Nephron progenitor cell (in vitro differentiated cells): ENCODE measurements around the gene GPR107.

Source experiments
- DNase-seq: peaks from one replicate; pipeline ENCODE4 v3.0.0; 2021
- H3K27ac Mint-ChIP-seq: 2 replicates; pipeline ENCODE4 v1.8.0; 2021; ENCODE audit warnings: mild to moderate bottlenecking, moderate library complexity, mixed read lengths
- H3K27me3 Mint-ChIP-seq: 2 replicates; pipeline ENCODE4 v1.8.0; 2021; ENCODE audit warnings: mild to moderate bottlenecking, low read depth, mixed read lengths; ENCODE audit not compliant: poor library complexity
- H3K36me3 Mint-ChIP-seq: 2 replicates; pipeline ENCODE4 v1.8.0; 2021; ENCODE audit warnings: low read depth, mixed read lengths
- H3K4me1 Mint-ChIP-seq: 2 replicates; pipeline ENCODE4 v1.8.0; 2021; ENCODE audit warnings: mixed read lengths
- H3K4me3 Mint-ChIP-seq: 2 replicates; pipeline ENCODE4 v1.8.0; 2021; ENCODE audit warnings: mild to moderate bottlenecking, moderate library complexity, mixed read lengths
- H3K9me3 Mint-ChIP-seq: 2 replicates; pipeline ENCODE4 v1.8.0; 2021; ENCODE audit warnings: mild to moderate bottlenecking, moderate library complexity, mixed read lengths
- TF ChIP-seq, protein P1 (sequence below): fragments of 200-600 bp; sonication (generic); IDR thresholded peaks from 2 replicates; pipeline ENCODE4 v1.5.0; 2021; ENCODE audit warnings: antibody characterized with exemption

GPR107 gene

DNA sequence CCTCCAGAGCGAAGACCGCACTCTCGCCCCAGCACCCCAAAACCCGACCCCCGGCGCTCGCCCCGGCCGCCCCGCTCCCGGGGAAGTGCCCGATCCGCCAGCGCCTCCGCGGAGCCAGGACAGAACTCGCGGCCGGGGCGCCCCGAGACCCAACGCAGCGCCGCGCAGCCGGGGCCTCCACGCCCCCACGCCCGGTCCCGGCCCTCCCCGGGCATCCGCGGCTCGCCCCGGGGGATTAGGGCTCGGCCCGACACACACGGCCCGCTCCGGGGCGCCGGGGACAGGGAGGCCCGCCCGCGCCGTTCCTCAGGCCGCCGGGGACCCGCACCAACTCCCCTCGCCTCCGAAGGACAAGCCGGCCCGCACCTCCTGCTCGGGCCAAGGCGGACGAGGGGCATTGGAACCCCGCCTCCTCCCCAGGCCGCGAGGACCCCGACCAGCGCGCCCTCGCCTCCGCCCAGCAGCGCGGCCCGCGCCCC lies 11.3 kb upstream of the GPR107 start:
- peaks cover 45% of the 10 kb centered on the region for H3K4me1 Mint-ChIP-seq
- H3K4me3 Mint-ChIP-seq, result peak overlapping the region; percentile 100
- no peaks in the 10 kb centered on the region for H3K36me3 Mint-ChIP-seq
- no peaks in the 10 kb centered on the region for H3K9me3 Mint-ChIP-seq
- TF ChIP-seq, protein P1, sequence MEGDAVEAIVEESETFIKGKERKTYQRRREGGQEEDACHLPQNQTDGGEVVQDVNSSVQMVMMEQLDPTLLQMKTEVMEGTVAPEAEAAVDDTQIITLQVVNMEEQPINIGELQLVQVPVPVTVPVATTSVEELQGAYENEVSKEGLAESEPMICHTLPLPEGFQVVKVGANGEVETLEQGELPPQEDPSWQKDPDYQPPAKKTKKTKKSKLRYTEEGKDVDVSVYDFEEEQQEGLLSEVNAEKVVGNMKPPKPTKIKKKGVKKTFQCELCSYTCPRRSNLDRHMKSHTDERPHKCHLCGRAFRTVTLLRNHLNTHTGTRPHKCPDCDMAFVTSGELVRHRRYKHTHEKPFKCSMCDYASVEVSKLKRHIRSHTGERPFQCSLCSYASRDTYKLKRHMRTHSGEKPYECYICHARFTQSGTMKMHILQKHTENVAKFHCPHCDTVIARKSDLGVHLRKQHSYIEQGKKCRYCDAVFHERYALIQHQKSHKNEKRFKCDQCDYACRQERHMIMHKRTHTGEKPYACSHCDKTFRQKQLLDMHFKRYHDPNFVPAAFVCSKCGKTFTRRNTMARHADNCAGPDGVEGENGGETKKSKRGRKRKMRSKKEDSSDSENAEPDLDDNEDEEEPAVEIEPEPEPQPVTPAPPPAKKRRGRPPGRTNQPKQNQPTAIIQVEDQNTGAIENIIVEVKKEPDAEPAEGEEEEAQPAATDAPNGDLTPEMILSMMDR, result no peak
- peak overlapping the region; percentile 91 for H3K27ac Mint-ChIP-seq
- peak; percentile 64 for DNase-seq
- peaks cover 24% of the 10 kb centered on the region for H3K27me3 Mint-ChIP-seq

DNA sequence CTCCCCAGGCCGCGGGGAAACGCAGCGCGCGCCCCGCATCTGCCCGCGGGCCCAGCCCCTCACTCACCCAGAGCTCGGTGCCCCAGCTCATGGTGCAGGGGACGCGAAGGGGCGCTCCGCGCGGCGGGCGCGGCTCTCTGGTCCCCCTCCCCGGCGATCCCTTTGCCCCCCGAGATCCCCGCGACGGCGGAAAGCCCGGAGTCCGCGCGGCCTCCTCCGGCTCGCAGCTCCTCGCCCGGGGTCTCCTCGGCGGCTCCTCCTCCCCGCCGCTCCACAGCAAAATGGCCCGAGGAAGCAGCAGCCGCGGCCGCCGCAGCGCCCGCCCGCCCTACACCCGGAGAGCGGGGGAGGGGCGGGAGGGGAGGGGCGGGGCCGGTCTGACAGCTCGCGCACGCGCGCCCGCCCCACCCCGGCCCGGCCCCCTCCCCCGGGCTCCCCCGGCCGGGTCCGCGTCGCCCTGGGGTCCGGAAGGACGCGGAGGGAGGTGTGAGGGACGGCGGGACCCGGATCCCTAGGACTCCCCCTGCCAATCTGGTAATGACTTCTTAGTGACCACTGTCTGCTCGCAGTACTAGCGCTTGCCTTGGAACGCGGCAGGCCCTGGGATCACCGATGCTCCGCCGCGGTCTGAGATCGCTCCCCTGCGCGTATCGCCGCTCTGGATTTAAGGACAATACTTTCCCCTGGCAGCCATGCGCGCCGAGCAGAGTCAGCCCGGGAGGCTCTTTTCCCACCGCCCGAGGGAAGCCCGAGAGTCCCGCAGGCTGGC lies 10.6 kb upstream of the GPR107 start, which contains the start of gene FNBP1:
FNBP1 (minus strand) TSS at position 305 of the 769 bp plus-strand sequence; CDS start at position 91, 214 bp downstream.
- Mint-ChIP-seq H3K9me3 (no peaks in the 10 kb centered on the region), H3K36me3 (no peaks in the 10 kb centered on the region), H3K27ac (peak within 1 kb of the TSS; percentile 96), H3K27me3 (peaks cover 24% of the 10 kb centered on the region), H3K4me1 (peaks cover 45% of the 10 kb centered on the region), H3K4me3 (peak within 1 kb of the TSS; percentile 100)
- TF ChIP-seq, protein P1, result no peak
- peak; percentile 83 for DNase-seq

DNA sequence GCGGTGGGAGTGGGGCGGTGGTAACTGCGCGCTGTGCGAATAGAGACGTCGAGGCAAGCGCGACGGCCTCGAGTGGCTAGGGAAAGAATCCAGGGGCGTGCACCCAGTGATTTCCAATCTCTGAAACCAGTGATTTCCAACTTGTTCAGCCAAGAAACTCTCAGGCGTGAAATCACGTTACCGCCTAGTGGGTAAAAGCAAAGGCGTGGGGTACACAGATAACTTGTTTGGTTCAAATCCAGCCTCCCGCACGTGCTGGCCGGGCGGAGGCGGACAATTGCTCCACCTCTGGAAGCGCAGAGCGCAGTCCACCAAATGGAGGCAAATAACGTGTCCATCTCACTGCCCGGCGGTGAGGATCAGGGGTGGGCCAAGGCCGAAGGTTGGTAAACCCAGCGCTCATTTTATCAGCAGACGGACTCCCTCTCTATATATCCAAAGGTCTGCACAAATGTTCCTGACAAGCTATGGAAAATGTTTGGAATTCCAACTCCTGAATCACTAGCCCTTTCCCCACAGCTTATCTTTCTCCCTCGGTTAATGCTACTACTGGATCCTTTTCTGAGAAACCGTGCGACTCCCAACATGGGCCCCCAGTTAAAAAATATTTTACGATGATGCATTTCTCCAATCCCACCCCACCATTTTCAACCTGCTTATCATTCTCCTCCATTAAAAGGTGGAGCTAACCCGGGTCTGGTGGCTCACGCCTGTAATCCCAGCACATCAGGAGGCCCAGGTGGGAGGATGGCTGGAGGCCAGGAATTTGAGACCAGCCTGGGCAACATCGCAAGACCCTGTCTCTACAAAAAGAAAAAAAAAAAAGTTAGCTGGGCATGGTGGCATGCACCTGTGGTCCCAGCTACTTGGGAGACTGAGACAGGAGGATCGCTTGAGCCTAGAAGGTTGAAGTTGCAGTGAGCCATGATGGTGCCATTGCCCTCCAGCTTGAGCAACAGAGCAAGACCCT lies 9.8 kb upstream of the GPR107 start:
- peaks cover 45% of the 10 kb centered on the region for H3K4me1 Mint-ChIP-seq
- H3K27ac Mint-ChIP-seq, result peak overlapping the region; percentile 96
- H3K27me3 Mint-ChIP-seq, result peaks cover 24% of the 10 kb centered on the region
- peak overlapping the region; percentile 89 for H3K4me3 Mint-ChIP-seq
- TF ChIP-seq, protein P1, result no peak
- H3K9me3 Mint-ChIP-seq, result no peaks in the 10 kb centered on the region
- no peaks in the 10 kb centered on the region for H3K36me3 Mint-ChIP-seq
- DNase-seq, result peak; percentile 25

DNA sequence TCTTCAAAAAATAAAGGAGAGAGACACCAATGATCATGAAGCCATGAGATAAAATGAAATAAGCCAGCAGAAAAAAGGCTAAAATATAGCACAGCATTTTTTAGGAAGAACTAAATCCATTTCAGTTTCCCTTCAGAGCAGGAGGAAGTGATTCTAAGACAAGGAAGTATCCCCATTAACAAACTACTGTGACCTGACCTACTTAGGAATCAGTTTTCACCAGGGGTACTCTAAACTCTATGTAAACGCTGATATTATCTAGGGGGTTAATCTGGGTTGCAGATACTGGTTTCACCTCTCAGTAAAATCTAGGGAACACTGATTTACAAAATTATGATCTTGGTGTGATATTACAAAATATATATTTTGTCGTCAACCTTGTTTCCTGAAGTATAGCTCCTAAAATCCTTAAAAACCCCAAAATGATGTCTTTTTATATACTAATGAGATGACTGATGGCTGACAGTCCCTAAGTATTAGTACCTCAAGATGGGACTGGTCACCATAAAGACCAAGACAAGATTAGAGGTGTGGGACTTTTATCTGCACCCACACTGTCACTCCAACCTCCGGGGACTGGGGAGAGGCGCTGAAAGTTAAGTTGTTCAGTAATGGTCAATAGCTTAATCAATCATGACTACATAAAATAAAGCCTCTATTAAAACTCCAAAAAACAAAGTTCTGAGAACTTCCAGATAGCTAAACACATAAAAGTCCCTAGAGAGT lies 7.8 kb upstream of the GPR107 start:
- no peak for DNase-seq
- Mint-ChIP-seq H3K27me3 (peaks cover 15% of the 10 kb centered on the region), H3K27ac (no peak overlapping the region), H3K4me3 (no peak overlapping the region), H3K36me3 (no peaks in the 10 kb centered on the region), H3K4me1 (peaks cover 55% of the 10 kb centered on the region), H3K9me3 (no peaks in the 10 kb centered on the region)
- TF ChIP-seq, protein P1, result no peak

DNA sequence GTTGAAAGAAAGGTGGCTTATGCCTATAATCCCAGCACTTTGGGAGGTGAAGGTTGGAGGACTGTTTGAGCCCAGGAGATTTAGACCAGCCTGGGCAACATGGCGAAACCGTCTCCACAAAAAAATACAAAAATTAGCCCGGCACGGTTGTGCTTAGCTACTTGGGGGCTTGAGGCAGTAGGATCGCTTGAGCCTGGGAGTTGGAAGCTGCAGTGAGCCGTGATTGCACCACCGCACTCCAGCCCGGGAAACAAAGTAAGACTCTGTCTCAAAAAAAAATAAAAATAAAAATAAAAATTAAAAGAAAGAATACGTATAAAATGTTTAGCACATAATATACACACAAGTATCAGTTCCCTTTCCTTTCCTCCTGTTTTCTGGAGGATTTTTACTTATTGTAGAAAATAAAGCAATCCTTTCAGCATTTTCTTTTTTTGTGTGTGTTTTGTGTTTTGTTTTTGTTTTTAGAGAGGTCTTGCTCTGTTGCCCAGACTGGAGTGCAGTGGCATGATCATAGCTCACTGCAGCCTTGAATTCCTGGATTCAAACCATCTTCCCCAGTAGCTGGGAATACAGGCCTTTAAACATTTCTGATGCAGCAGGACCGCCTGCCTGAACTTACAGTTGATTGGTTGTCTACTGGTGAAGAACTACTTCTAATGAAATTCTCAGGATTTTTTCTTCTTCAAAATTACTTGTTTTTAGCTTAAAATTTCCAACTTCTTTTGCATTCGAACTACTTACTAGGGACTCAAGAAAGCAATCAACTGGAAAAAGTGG lies 4.1 kb upstream of the GPR107 start:
- no peaks in the 10 kb centered on the region for H3K9me3 Mint-ChIP-seq
- TF ChIP-seq, protein P1, result no peak
- no peak overlapping the region for H3K4me3 Mint-ChIP-seq
- no peaks in the 10 kb centered on the region for H3K36me3 Mint-ChIP-seq
- H3K27ac Mint-ChIP-seq, result no peak overlapping the region
- H3K4me1 Mint-ChIP-seq, result peaks cover 43% of the 10 kb centered on the region
- DNase-seq, result no peak
- H3K27me3 Mint-ChIP-seq, result peaks cover 4% of the 10 kb centered on the region
